GM19455 (cell line): ENCODE data around the gene CCDC73.
"Not testable (repeated sequence)": the region's sequence is repeated elsewhere in the genome, so short reads cannot be mapped to it uniquely, and the experiment has no call there.

Source experiments
- ATAC-seq: cut with Tn5 transposase; IDR thresholded peaks from one replicate; pipeline ENCODE4 v1.9.1; 2021; ENCODE audit not compliant: unreplicated experiment

CCDC73 gene

GRCh38 chr11:32706985-32707741 lies 87.3 kb downstream of the CCDC73 start:
- ATAC-seq: peak; percentile 90

DNA sequence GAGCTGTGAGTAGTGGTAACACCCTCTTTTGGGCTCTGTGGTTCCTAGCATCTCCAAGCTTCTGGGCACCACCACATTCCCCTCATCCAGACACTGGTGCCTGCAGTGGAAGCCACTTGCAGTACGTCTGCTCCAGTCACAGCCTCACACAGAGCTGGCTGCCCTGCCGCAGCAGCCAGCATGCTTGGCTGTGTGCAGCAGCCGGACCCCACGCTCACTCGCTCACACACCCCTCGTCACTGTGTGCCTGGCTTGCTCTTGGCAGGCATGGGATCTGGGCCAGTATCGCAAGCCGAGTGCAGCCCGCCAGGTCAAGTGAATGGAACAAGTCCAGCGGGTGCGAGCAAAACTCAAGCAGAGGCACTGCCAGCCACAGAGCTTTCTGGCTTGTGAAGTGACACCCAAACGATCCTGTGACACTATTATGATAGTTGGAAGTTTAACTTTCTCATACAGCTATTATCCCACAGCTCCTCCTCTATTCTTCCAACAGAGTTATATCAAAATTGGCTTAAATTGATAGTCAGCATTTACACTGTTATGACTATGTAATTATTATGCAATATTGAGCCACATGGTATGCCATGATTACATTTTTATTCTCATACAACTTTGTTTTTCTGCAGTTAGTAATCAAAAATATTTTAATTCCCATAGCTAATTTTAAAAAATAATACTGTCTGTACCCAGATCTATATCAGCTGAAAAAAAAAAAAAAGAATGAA lies 89.0 kb downstream of the CCDC73 start:
- ATAC-seq: no peak

DNA sequence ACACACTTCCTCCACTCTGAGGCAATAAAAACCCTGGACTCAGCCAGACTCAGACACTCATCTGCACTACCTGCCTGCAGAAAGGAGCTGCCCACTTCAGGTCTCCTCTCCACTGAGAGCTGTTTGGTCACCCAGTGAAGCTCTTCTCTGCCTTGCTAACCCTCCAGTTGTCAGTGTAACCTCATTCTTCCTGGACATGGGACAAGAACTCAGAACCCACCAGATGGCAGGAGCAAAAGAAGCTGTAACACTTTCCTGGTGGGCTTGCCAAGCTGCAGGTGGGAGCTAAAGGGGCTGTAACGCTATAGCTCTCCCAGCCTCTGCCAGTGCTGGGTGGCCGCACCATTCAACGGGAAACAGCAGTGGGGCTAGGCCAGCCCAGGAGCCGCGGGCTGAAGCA lies 89.7 kb downstream of the CCDC73 start:
- ATAC-seq: no peak

GRCh38 chr11:32704261-32704660 lies 90.2 kb downstream of the CCDC73 start:
- no peak for ATAC-seq

- ATAC-seq: no peak
Observed at GRCh38 chr11:32701616-32702015, 92.8 kb downstream of the CCDC73 start.

DNA sequence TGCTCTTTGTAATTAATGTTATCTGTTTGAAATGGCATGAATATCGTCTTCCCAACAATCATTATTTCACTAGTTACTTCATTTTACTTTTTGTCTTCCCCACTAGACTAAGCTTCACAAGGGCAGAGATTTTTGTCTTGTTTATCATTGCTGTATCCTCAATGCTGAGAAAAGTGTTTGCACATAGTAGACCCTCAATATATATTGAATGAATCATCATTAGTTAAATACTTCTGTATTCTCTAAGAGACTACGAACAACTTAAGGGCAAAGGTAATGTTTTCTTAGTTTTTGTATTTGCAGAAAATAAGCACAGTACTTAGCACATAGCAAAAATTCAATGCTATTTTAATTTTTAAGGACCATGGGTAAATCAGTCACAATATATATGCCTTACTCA lies 95.9 kb downstream of the CCDC73 start:
- no peak for ATAC-seq

- no peak for ATAC-seq
Observed at GRCh38 chr11:32671051-32671450, 123.4 kb downstream of the CCDC73 start.

- ATAC-seq: no peak
Observed at GRCh38 chr11:32659672-32660071, 134.8 kb downstream of the CCDC73 start.

DNA sequence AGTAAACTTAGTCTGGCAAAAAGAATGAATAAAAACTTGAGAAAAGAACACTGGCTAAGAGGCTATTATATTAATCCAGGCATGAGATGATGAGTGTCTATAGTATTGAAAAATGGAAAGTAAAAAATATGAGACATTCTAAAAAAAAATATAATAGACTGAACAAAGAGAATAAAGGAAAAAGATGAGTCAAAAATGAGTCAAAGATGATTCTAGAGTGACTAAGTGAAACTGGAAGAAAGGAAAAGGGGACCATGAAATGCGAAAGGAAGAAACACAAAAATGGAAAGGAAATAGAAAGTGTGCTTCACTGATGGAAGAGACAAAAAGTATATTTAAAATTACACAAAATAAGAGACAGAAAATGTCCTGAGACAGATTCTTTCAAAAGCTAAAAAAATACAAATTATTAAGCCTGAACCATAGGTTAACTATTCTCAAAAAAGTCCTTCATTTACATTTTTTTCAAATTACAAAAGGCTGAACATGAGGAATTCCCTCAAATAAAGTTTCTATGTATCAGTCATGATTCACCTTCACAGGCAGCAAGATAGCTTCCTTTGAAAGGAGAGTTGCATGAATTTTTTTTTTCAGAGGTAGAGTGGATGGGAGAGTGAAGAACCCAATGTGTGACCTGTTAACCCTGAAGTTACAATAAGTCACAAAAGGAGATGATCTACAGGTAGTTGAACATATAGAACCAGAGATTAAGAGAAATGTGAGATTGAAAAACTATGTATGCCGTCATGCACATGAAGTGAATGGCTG lies 135.6 kb downstream of the CCDC73 start:
- no peak for ATAC-seq

- no peak for ATAC-seq
Observed at GRCh38 chr11:32643526-32643925, 150.9 kb downstream of the CCDC73 start.

DNA sequence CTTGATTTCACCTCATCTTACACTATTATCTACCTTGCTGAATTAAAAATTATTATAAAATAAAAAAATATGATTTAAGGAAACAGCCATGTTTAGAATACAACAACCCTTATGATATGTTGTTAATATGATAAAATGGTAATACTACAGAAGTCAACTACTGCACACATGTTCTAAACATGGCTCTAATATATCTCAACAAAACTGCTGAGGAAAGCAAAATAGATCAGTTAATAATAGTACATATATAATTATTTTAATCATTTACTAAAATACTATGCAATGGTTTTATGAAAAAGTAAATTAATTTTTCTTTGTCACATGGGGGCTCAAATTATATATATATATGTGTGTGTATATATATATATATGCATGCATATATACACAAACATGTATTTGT lies 153.1 kb downstream of the CCDC73 start:
- no peak for ATAC-seq

DNA sequence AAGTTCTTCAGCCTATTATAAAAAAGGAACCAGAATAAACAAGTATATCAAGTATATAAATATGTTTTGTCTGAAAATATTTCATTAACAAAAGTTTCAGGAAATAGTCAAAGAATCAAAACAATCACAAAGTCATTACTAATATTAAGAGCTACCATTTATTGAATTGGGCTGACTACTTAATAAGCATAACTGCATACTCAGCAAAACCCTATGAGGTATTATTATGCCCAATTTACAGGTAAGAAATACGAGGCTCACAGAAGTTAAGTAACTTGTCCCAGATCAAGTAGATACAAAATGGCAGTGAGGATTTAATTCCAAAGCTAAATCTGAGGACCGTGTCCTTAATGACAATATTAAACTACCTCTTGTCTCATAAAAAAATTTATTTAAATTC lies 158.6 kb downstream of the CCDC73 start:
- ATAC-seq: no peak

GRCh38 chr11:32630844-32631243 lies 163.6 kb downstream of the CCDC73 start:
- no peak for ATAC-seq

DNA sequence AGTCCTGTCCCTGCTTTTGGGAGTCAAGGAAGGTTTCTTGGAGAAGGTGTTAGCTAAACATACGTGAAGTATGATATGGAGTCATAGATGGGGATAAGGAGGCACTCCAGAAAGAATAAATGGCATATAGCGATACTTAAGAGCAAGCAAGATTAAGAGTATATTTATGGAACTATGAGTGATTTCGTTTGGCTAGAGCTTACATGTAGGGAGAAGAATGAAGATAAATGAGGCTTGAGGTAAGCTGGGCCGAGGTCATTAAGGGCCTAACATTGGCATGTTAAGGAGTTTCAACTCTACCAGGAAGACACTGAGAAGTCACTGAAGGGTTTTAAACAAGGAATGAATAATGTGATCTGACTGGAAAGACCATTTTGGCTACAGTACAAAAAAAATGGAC lies 177.6 kb downstream of the CCDC73 start:
- ATAC-seq: no peak

DNA sequence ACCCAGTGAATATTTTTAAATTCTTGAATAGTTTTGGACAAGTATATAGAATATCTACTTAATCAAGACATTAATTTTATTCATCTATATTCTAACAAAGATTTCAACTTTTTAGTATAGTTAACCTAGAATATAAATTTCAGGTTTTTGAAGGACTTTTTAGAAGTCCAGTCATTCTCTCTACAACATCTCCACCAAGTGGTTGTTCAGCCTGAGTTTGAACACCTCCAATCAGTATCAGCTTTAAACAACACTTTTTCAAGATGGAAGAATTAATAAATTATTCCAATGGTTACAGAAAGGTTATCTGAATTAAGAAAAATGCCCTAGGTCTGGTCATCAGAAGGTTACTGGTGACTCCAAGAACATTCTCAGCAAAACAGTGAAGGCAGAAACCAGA lies 179.0 kb downstream of the CCDC73 start:
- no peak for ATAC-seq

GRCh38 chr11:32613500-32614151 lies 180.8 kb downstream of the CCDC73 start:
- no peak for ATAC-seq

DNA sequence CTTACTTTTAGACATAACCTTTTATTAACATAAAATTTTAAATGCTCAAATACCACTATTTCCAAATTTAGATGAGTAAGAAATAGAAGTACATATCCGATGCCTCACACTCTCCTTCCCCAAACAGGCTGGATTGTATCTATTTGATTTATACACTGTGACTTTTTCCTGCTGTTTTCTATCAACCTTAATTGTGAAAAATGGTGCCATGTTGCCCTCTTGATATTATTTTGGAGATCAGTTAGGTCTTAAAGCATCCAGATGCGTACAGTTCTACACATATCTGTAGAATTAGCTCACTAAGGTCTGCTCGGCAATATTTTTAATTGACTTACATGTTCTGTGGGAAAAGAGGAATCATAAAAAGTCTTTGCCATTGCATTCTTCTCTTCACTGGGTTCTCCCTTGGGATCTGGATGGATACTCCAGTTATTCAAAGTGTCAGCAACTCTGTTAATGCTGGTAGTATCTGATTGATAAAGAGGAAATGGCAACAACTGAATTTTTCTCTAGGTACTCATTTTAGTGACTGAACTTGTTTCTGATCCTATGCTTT lies 183.6 kb downstream of the CCDC73 start:
- ATAC-seq: no peak

DNA sequence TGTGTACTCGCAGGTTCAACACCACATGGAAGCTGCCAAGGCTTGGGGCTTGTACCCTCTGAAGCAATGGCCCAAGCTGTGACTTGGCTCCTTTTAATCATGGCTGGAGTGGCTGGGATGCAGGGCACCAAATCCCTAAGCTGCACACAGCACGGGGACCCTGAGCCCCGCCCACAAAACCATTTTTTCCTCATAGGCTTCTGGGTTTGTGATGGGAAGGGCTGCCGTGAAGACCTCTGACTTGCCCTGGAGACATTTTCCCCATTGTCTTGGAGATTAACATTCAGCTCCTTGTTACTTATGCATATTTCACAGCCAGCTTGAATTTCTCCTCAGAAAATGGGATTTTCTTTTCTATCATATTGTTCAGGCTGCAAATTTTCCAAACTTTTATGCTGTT lies 185.6 kb downstream of the CCDC73 start:
- not testable (repeated sequence) for ATAC-seq

DNA sequence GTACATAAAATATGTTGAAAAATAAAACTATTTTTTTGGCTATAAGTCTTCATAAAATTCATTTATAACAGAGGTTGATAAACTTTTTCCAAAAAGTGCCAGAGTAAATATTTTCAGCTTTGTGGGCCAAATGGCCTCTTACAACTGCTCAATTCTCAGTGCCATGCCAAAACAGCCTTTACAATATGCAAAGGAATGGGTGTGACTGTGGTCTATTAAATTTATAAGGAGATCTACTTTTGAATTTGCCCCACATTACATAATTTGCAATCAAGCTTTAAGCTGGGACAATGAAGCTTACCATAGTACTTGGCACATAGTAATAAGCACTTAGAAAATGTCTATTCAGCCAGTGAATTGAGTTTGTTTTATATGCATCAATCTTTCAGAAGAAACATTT lies 188.2 kb downstream of the CCDC73 start:
- ATAC-seq: no peak

DNA sequence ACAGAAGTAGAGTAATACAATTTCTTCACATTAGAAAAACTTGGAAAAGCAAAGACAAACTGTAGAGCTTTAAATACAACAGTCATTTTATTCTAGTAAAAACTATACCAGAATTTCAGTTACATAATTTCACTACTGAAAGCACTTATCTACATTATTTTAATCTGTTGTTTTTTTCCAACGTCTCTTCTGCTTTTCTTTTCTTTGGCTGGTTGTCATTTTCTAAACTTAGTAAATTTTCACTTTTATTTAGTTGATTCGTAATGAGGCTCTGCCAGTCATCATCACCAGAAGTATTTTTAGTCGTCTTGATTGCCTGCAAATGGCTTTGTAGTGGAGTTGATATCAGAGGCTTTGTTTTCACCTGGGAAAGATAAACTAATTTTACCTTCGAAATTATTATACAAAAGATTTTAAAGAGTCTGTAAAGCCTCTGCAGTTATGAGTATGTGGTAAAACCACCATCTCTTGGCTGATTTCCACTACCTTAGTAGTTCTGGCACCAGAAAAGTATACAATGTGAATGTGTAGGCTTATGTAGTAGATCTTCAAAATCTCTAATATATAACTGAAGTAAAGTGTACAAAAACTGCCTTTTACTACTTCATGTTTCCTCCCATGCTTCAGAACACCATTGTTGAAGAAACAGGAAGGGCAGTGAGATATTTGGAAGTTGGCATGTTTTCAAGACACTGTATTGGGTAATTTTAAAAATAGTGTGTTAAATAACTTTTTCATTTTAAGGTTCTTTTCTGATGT lies 191.6 kb downstream of the CCDC73 start:
- no peak for ATAC-seq
